ENCODE data around the gene CDK8. TPM values are rescaled to one million over a fixed set of nuclear protein-coding genes. Genes with fewer than 3 reads are reported as not detected.

CDK8 gene
- total RNA-seq, 1 experiment from 2014 or later, result 9.4 TPM

DNA sequence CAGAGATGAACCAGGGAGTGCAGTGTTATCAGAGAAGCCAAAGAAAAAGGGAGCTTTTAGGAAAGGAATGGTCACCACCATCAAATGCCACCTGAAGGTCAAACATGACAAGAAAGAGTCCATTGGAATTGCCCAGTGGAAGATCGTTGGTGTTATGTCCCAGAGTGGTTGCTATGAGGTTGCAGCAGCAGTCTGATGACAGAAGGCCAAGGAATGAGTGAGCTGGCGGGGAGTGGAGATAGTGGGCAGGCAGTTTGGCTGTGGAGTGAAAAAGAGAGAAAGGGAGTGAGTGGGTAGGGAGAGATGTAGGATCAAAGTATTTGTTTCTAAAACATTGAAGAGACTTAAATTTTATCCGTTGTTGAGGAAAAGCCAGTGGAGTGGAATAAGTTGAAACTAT, 186.2 kb downstream of the CDK8 start:
- intact Hi-C loops (cut with micrococcal nuclease; ENCODE audit: unreplicated experiment), result no loop called here
- Mint-ChIP-seq H3K36me3 (ENCODE audit: insufficient read depth, unreplicated experiment) (no peaks in the 10 kb centered on the region), H3K9me3 (ENCODE audit: low read depth, unreplicated experiment) (peaks cover 3% of the 10 kb centered on the region), H3K4me1 (ENCODE audit: low read depth, unreplicated experiment) (no peaks in the 10 kb centered on the region), H3K4me3 (ENCODE audit: low read depth, unreplicated experiment) (no peak overlapping the region), H3K27ac (ENCODE audit: unreplicated experiment) (no peak overlapping the region), H3K27me3 (ENCODE audit: unreplicated experiment) (peaks cover 1% of the 10 kb centered on the region)
- no TSS peak for BruUV-seq (replicated peaks)
- CTCF ChIA-PET, result no interaction called here
- TF ChIP-seq, protein P1, sequence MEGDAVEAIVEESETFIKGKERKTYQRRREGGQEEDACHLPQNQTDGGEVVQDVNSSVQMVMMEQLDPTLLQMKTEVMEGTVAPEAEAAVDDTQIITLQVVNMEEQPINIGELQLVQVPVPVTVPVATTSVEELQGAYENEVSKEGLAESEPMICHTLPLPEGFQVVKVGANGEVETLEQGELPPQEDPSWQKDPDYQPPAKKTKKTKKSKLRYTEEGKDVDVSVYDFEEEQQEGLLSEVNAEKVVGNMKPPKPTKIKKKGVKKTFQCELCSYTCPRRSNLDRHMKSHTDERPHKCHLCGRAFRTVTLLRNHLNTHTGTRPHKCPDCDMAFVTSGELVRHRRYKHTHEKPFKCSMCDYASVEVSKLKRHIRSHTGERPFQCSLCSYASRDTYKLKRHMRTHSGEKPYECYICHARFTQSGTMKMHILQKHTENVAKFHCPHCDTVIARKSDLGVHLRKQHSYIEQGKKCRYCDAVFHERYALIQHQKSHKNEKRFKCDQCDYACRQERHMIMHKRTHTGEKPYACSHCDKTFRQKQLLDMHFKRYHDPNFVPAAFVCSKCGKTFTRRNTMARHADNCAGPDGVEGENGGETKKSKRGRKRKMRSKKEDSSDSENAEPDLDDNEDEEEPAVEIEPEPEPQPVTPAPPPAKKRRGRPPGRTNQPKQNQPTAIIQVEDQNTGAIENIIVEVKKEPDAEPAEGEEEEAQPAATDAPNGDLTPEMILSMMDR (IDR thresholded peaks at IDR 0.05; ENCODE audit: unreplicated experiment), result no peak
- no peak for DNase-seq

DNA sequence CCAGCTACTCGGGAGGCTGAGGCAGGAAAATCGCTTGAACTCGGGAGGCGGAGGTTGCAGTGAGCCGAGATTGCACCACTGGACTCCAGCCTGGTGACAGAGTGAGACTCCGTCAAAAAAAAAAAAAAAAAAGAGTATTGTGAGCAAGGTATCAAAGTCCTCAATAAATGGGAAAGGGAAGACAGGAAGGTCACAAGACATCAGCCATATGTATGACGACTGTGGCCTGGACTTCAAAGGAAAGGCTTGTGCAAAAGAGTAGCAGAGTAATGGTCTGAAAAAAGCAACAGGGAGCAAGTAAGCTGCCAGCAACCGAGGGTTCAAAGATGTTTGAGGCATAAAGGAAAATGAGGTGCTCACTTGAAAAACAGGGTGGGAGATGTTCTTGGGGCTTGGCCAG, 187.5 kb downstream of the CDK8 start:
- H3K9me3 Mint-ChIP-seq (ENCODE audit: low read depth, unreplicated experiment), result peaks cover 2% of the 10 kb centered on the region
- CTCF ChIA-PET, result no interaction called here
- BruUV-seq (replicated peaks), result no TSS peak
- H3K27me3 Mint-ChIP-seq (ENCODE audit: unreplicated experiment), result peaks cover 12% of the 10 kb centered on the region
- intact Hi-C loops (cut with micrococcal nuclease; ENCODE audit: unreplicated experiment), result no loop called here
- H3K4me3 Mint-ChIP-seq (ENCODE audit: low read depth, unreplicated experiment), result no peak overlapping the region
- H3K27ac Mint-ChIP-seq (ENCODE audit: unreplicated experiment), result no peak overlapping the region
- TF ChIP-seq, protein P1 (IDR thresholded peaks at IDR 0.05; ENCODE audit: unreplicated experiment), result no peak
- no peaks in the 10 kb centered on the region for H3K36me3 Mint-ChIP-seq (ENCODE audit: insufficient read depth, unreplicated experiment)
- no peak for DNase-seq
- no peaks in the 10 kb centered on the region for H3K4me1 Mint-ChIP-seq (ENCODE audit: low read depth, unreplicated experiment)

DNA sequence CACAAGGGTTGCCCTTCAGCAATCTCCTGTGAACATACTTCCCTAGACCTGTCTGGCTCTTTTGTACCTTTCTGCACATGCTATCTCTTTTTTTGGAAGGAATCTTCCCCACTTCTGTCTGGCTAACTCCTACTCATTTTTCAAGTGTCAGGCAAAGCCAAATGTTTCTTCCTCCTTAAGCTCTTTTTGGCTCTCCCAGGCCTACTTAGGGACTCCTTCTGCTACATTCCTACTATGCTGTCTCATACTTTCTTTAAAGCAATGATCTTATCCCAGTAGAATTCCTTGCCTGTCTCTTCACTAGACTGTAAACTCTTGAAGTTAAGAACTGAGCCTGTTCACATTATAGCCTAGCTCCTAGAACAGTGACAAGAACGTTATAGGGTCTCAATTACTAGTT, 188.6 kb downstream of the CDK8 start:
- CTCF ChIA-PET, result no interaction called here
- Mint-ChIP-seq H3K4me1 (ENCODE audit: low read depth, unreplicated experiment) (no peaks in the 10 kb centered on the region), H3K27ac (ENCODE audit: unreplicated experiment) (no peak overlapping the region), H3K9me3 (ENCODE audit: low read depth, unreplicated experiment) (no peaks in the 10 kb centered on the region), H3K4me3 (ENCODE audit: low read depth, unreplicated experiment) (no peak overlapping the region), H3K27me3 (ENCODE audit: unreplicated experiment) (peaks cover 22% of the 10 kb centered on the region), H3K36me3 (ENCODE audit: insufficient read depth, unreplicated experiment) (no peaks in the 10 kb centered on the region)
- TF ChIP-seq, protein P1 (IDR thresholded peaks at IDR 0.05; ENCODE audit: unreplicated experiment), result no peak
- no peak for DNase-seq
- intact Hi-C loops (cut with micrococcal nuclease; ENCODE audit: unreplicated experiment), result no loop called here
- no TSS peak for BruUV-seq (replicated peaks)

DNA sequence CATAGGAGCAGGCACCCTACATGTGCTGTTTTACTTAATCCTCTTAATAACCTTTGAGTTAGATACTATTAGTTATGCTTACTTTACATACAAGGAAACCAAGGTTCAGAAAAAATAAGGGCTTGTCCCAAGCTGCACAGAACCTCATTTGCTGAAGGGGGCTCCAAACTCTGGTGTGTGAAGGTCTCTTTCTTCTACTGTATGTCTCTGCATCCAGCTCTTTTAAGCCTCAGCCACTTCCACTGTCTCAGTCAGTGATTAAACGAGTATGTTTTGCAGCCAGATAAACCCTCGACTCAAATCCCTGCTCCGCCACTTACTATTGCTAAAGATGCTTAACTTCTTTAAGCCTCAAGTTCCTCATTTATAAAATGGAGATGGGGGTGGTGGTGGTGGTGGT, 191.2 kb downstream of the CDK8 start:
- CTCF ChIA-PET, result no interaction called here
- TF ChIP-seq, protein P1 (IDR thresholded peaks at IDR 0.05; ENCODE audit: unreplicated experiment), result no peak
- Mint-ChIP-seq H3K4me3 (ENCODE audit: low read depth, unreplicated experiment) (no peak overlapping the region), H3K27me3 (ENCODE audit: unreplicated experiment) (peaks cover 48% of the 10 kb centered on the region), H3K27ac (ENCODE audit: unreplicated experiment) (no peak overlapping the region), H3K4me1 (ENCODE audit: low read depth, unreplicated experiment) (no peaks in the 10 kb centered on the region), H3K9me3 (ENCODE audit: low read depth, unreplicated experiment) (no peaks in the 10 kb centered on the region), H3K36me3 (ENCODE audit: insufficient read depth, unreplicated experiment) (no peaks in the 10 kb centered on the region)
- BruUV-seq (replicated peaks), result no TSS peak
- no peak for DNase-seq
- intact Hi-C loops (cut with micrococcal nuclease; ENCODE audit: unreplicated experiment), result no loop called here

DNA sequence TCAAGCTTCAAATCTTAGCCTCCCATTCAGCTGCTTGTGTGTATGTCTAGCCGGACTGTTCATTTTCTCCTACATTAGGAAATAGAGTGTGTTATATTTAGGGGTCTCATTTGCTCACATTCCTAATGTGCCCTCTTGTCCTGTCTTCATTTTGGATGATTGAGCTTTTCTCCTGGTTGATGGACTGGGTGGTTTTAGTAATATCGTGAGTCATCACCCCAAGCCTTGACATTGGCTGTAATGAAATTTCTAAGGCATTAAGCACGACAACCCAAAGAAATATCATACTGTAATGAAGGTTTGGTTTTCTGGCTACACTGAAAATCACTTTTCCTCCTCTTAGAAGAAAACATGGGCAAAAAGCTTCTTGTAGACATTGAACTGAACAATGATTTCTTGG, 192.8 kb downstream of the CDK8 start:
- Mint-ChIP-seq H3K4me3 (ENCODE audit: low read depth, unreplicated experiment) (no peak overlapping the region), H3K36me3 (ENCODE audit: insufficient read depth, unreplicated experiment) (no peaks in the 10 kb centered on the region), H3K27me3 (ENCODE audit: unreplicated experiment) (peaks cover 56% of the 10 kb centered on the region), H3K27ac (ENCODE audit: unreplicated experiment) (no peak overlapping the region), H3K9me3 (ENCODE audit: low read depth, unreplicated experiment) (no peaks in the 10 kb centered on the region), H3K4me1 (ENCODE audit: low read depth, unreplicated experiment) (no peaks in the 10 kb centered on the region)
- no TSS peak for BruUV-seq (replicated peaks)
- CTCF ChIA-PET, result no interaction called here
- TF ChIP-seq, protein P1 (IDR thresholded peaks at IDR 0.05; ENCODE audit: unreplicated experiment), result no peak
- DNase-seq, result no peak
- intact Hi-C loops (cut with micrococcal nuclease; ENCODE audit: unreplicated experiment), result no loop called here
